HepG2 (cell line): ENCODE data around the gene ULBP1. TPM values are rescaled to one million over a fixed set of nuclear protein-coding genes. Genes with fewer than 3 reads are reported as not detected.

Experiments
- ARNT2 ChIP-seq: sonication (generic); formaldehyde crosslinking; IDR thresholded peaks from 2 replicates; pipeline ENCODE4 v1.8.0; 2022; ENCODE audit warnings: mild to moderate bottlenecking, low read depth, missing genetic modification reagents, moderate library complexity
- CREBL2 ChIP-seq: sonication (generic); formaldehyde crosslinking; IDR thresholded peaks from 2 replicates; pipeline ENCODE4 v1.8.1; 2023; ENCODE audit warnings: missing genetic modification reagents, mild to moderate bottlenecking, borderline replicate concordance
- GLI4 ChIP-seq: sonication (generic); formaldehyde crosslinking; IDR thresholded peaks from 2 replicates; pipeline ENCODE4 v1.5.1; 2020; ENCODE audit warnings: missing genetic modification reagents, mild to moderate bottlenecking, moderate library complexity, borderline replicate concordance
- GZF1 ChIP-seq: sonication (generic); formaldehyde crosslinking; IDR thresholded peaks from 2 replicates; pipeline ENCODE4 v1.5.1; 2020; ENCODE audit warnings: mild to moderate bottlenecking, missing genetic modification reagents
- KLF9 ChIP-seq: IDR thresholded peaks from 2 replicates; pipeline ENCODE4 v1.6.1; 2016; ENCODE audit warnings: low read depth
- MAX ChIP-seq: IDR thresholded peaks from 2 replicates; pipeline ENCODE4 v1.6.1; 2012; ENCODE audit warnings: inconsistent platforms
- SMARCC2 ChIP-seq: fragments of 450-650 bp; IDR thresholded peaks from 2 replicates; pipeline ENCODE4 v1.6.1; 2017; ENCODE audit warnings: antibody characterized with exemption, mild to moderate bottlenecking
- UBTF ChIP-seq: sonication (generic); formaldehyde crosslinking; IDR thresholded peaks from 2 replicates; pipeline ENCODE4 v1.4.0; 2020; ENCODE audit warnings: mild to moderate bottlenecking, missing genetic modification reagents
- USF2 ChIP-seq, 2 experiments: sonication (generic) in 1 of 2; formaldehyde crosslinking in 1 of 2; IDR thresholded peaks; 2 replicates each; pipeline versions ENCODE4 v1.5.1 to v1.6.1; 2011 to 2020; ENCODE audit warnings: borderline replicate concordance in 1 of 2, low read depth in 1 of 2, low read length in 1 of 2, mild to moderate bottlenecking in 1 of 2, missing genetic modification reagents in 1 of 2, moderate library complexity in 1 of 2
- ZFAT ChIP-seq: sonication (generic); formaldehyde crosslinking; conservative IDR thresholded peaks from 2 replicates; pipeline ENCODE4 v1.8.1; 2023; ENCODE audit warnings: missing genetic modification reagents, inconsistent platforms
- ZNF326 ChIP-seq: sonication (generic); formaldehyde crosslinking; IDR thresholded peaks from 2 replicates; pipeline ENCODE4 v1.4.0; 2020; ENCODE audit warnings: missing genetic modification reagents, borderline replicate concordance
- ZNF350 ChIP-seq: sonication (generic); formaldehyde crosslinking; IDR thresholded peaks from 2 replicates; pipeline ENCODE4 v1.4.0; 2020; ENCODE audit warnings: mild to moderate bottlenecking, low read depth, missing genetic modification reagents, borderline replicate concordance
- ZNF773 ChIP-seq: sonication (generic); formaldehyde crosslinking; IDR thresholded peaks from 2 replicates; pipeline ENCODE4 v1.4.0; 2020; ENCODE audit warnings: missing genetic modification reagents, borderline replicate concordance
- polyA plus RNA-seq, 8 experiments: library from polyadenylated mRNA; depleted of rRNA in 3 of 8; stranded (reverse) in 7 of 8; unstranded in 1 of 8; fragments of >200 nt; fragmentation: Illumina TruSeq in 4 of 8; extraction: Trizol in 4 of 8; gene quantifications; 2 replicates each; pipeline versions ENCODE4 v1.2.1 to v1.2.3, GENCODE V29; 2011 to 2016; ENCODE audit warnings: low read depth in 4 of 8, missing spikeins in 1 of 8, mixed read lengths in 1 of 8; ENCODE audit not compliant: insufficient read depth in 1 of 8
- total RNA-seq, 5 experiments: library from RNA; depleted of rRNA; stranded (reverse); fragments of >200 nt; fragmentation: Illumina TruSeq; extraction: Trizol; gene quantifications; 2 replicates each; pipeline ENCODE4 v1.2.3, GENCODE V29; 2016; ENCODE audit warnings: low read depth in 1 of 5
- TF ChIP-seq, protein P1 (sequence below): IDR thresholded peaks from 2 replicates; pipeline ENCODE4 v1.6.1; 2016; ENCODE audit warnings: missing compliant biosample characterization, missing genetic modification reagents, borderline replicate concordance
- TF ChIP-seq, protein P2 (sequence below): sonication (generic); formaldehyde crosslinking; IDR thresholded peaks from 2 replicates; pipeline ENCODE4 v1.9.0; 2021; ENCODE audit warnings: mild to moderate bottlenecking, missing genetic modification reagents

ULBP1 gene
- total and polyA plus RNA-seq, 2 of the 13 experiments (the other 11 are each of a cell fraction or from before 2014, with no cell fraction given), result 0.04 to 0.09 TPM

DNA sequence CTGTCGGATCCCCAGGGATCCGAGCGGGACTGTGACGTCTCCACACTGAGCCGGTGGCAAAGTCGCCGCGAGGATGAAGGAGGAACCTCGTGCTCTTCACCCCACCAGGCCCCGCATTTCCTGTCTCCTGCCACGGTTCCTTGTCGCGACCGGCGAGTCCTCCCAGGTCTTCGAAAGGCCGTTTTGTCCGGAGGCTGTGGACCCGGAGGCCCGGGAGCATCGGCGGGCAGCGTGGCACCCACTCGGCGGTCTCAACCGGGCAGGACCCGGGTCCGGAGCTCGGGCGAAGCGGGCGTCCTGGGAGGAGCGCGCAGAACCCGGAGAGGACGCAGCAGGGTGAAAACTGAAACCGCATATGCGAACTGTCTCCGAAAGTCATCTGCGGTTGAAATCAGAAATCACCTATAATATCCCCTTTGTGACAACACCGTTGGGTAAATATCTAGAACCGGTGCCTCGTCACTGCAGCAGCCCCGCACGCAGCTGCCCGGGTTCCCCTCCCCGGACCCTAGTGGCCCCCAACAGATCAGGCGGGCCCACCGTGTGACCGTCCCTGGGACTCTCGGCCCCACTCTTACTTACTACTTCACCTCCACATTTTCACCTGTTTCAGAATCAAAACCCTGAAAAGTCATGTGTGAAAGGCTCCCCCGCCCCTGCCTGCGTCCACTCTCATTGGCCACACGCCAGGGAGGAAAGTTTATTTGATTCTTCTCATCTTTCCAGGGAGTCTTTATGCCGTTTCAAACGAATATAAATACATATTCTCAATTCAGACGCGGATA is 25.0 kb upstream of the ULBP1 start (continued):
- TF ChIP-seq USF2 (IDR thresholded peaks at IDR 0.05; ENCODE audit: low read depth, low read length), result no peak
- TF ChIP-seq USF2 (CRISPR knock-in tag; IDR thresholded peaks at IDR 0.05; ENCODE audit: borderline replicate concordance), result no peak
- no peak for TF ChIP-seq KLF9
- 0 out of 2 replicates have a peak, but pooled peaks have one; percentile 29 for TF ChIP-seq UBTF (CRISPR knock-in tag)
- TF ChIP-seq ZNF773, result no peak
- TF ChIP-seq GZF1 (CRISPR knock-in tag), result no peak
- TF ChIP-seq ZFAT (CRISPR knock-in tag), result no peak
- TF ChIP-seq ZNF326 (CRISPR knock-in tag), result no peak
- TF ChIP-seq, protein P1, sequence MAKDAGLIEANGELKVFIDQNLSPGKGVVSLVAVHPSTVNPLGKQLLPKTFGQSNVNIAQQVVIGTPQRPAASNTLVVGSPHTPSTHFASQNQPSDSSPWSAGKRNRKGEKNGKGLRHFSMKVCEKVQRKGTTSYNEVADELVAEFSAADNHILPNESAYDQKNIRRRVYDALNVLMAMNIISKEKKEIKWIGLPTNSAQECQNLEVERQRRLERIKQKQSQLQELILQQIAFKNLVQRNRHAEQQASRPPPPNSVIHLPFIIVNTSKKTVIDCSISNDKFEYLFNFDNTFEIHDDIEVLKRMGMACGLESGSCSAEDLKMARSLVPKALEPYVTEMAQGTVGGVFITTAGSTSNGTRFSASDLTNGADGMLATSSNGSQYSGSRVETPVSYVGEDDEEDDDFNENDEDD (CRISPR knock-in tag), result no peak
- TF ChIP-seq SMARCC2, result no peak
- TF ChIP-seq MAX, result 0 out of 2 replicates have a peak, but pooled peaks have one; percentile 41
- 0 out of 2 replicates have a peak, but pooled peaks have one; percentile 62 for TF ChIP-seq CREBL2
- TF ChIP-seq, protein P2, sequence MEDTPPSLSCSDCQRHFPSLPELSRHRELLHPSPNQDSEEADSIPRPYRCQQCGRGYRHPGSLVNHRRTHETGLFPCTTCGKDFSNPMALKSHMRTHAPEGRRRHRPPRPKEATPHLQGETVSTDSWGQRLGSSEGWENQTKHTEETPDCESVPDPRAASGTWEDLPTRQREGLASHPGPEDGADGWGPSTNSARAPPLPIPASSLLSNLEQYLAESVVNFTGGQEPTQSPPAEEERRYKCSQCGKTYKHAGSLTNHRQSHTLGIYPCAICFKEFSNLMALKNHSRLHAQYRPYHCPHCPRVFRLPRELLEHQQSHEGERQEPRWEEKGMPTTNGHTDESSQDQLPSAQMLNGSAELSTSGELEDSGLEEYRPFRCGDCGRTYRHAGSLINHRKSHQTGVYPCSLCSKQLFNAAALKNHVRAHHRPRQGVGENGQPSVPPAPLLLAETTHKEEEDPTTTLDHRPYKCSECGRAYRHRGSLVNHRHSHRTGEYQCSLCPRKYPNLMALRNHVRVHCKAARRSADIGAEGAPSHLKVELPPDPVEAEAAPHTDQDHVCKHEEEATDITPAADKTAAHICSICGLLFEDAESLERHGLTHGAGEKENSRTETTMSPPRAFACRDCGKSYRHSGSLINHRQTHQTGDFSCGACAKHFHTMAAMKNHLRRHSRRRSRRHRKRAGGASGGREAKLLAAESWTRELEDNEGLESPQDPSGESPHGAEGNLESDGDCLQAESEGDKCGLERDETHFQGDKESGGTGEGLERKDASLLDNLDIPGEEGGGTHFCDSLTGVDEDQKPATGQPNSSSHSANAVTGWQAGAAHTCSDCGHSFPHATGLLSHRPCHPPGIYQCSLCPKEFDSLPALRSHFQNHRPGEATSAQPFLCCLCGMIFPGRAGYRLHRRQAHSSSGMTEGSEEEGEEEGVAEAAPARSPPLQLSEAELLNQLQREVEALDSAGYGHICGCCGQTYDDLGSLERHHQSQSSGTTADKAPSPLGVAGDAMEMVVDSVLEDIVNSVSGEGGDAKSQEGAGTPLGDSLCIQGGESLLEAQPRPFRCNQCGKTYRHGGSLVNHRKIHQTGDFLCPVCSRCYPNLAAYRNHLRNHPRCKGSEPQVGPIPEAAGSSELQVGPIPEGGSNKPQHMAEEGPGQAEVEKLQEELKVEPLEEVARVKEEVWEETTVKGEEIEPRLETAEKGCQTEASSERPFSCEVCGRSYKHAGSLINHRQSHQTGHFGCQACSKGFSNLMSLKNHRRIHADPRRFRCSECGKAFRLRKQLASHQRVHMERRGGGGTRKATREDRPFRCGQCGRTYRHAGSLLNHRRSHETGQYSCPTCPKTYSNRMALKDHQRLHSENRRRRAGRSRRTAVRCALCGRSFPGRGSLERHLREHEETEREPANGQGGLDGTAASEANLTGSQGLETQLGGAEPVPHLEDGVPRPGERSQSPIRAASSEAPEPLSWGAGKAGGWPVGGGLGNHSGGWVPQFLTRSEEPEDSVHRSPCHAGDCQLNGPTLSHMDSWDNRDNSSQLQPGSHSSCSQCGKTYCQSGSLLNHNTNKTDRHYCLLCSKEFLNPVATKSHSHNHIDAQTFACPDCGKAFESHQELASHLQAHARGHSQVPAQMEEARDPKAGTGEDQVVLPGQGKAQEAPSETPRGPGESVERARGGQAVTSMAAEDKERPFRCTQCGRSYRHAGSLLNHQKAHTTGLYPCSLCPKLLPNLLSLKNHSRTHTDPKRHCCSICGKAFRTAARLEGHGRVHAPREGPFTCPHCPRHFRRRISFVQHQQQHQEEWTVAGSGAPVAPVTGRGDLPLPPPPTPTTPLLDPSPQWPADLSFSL (CRISPR knock-in tag), result no peak
- no peak for TF ChIP-seq GLI4
- no peak for TF ChIP-seq ZNF350 (CRISPR knock-in tag)
- TF ChIP-seq ARNT2 (CRISPR knock-in tag), result no peak; the same call in 1 of the 2 replicates
